ENCODE data around the gene ARL1. TPM values are rescaled to one million over a fixed set of nuclear protein-coding genes. Genes with fewer than 3 reads are reported as not detected.

The ARL1 gene
- polyA plus RNA-seq, 1 donor from 2014 or later: 32.3 TPM

GRCh38 chr12:101372431-101372830 is 35.1 kb downstream of the ARL1 start:
- no peak for TF ChIP-seq POLR2AphosphoS5 (IDR thresholded peaks at IDR 0.05)
- TF ChIP-seq CTCF (IDR thresholded peaks at IDR 0.05; ENCODE audit: poor library complexity, severe bottlenecking): no peak
- no peak for TF ChIP-seq SMC3 (conservative IDR thresholded peaks at IDR 0.05; ENCODE audit: poor library complexity)
- TF ChIP-seq RAD21 (conservative IDR thresholded peaks at IDR 0.05): no peak
- Histone ChIP-seq H3K9ac (ENCODE audit: low read length) (no peak overlapping the region), H2AFZ (ENCODE audit: low read depth, low read length) (no peak overlapping the region), H3K9me3 (ENCODE audit: low read length) (no peaks in the 10 kb centered on the region), H3K9me2 (ENCODE audit: insufficient read depth, low read length) (no peaks in the 10 kb centered on the region), H3K27ac (ENCODE audit: low read length) (no peak overlapping the region), H3K79me2 (replicated peaks; ENCODE audit: insufficient read depth, low read length) (no peaks in the 10 kb centered on the region), H4K20me1 (ENCODE audit: insufficient read depth) (no peaks in the 10 kb centered on the region), H3K36me3 (ENCODE audit: insufficient read depth, low read length) (no peaks in the 10 kb centered on the region), H3K27me3 (ENCODE audit: insufficient read depth, low read depth, low read length) (no peaks in the 10 kb centered on the region), H3K4me2 (ENCODE audit: low read length) (no peak overlapping the region), H3F3A (ENCODE audit: insufficient read depth, low read length, poor library complexity, severe bottlenecking) (no peaks in the 10 kb centered on the region), H3K4me3 (ENCODE audit: low read length) (no peak overlapping the region)

- TF ChIP-seq REST (IDR thresholded peaks at IDR 0.05; ENCODE audit: borderline replicate concordance) (no peak), RAD21 (conservative IDR thresholded peaks at IDR 0.05) (no peak), EZH2 (IDR thresholded peaks at IDR 0.05; ENCODE audit: borderline replicate concordance, insufficient read depth, low read length, poor library complexity, severe bottlenecking) (no peak), CTCF (IDR thresholded peaks at IDR 0.05; ENCODE audit: poor library complexity, severe bottlenecking) (no peak), POLR2AphosphoS5 (IDR thresholded peaks at IDR 0.05) (no peak), TAF1 (IDR thresholded peaks at IDR 0.05; ENCODE audit: low read depth) (no peak), SMC3 (conservative IDR thresholded peaks at IDR 0.05; ENCODE audit: poor library complexity) (no peak), MXI1 (conservative IDR thresholded peaks at IDR 0.05; ENCODE audit: poor library complexity, severe bottlenecking) (no peak), EP300 (conservative IDR thresholded peaks at IDR 0.05; ENCODE audit: poor library complexity, severe bottlenecking) (no peak)
- H3F3A ChIP-seq (ENCODE audit: insufficient read depth, low read length, poor library complexity, severe bottlenecking): no peaks in the 10 kb centered on the region
- no peak overlapping the region for H2AFZ ChIP-seq (ENCODE audit: low read depth, low read length)
- H3K4me2 ChIP-seq (ENCODE audit: low read length): no peak overlapping the region
- H3K9ac ChIP-seq (ENCODE audit: low read length): no peak overlapping the region
- no peaks in the 10 kb centered on the region for H4K20me1 ChIP-seq (ENCODE audit: insufficient read depth)
- no peaks in the 10 kb centered on the region for H3K9me2 ChIP-seq (ENCODE audit: insufficient read depth, low read length)
- H3K9me3 ChIP-seq (ENCODE audit: low read length): no peaks in the 10 kb centered on the region
- no peak overlapping the region for H3K4me3 ChIP-seq (ENCODE audit: low read length)
- H3K27ac ChIP-seq (ENCODE audit: low read length): no peak overlapping the region
- no peaks in the 10 kb centered on the region for H3K36me3 ChIP-seq (ENCODE audit: insufficient read depth, low read length)
- no peaks in the 10 kb centered on the region for H3K27me3 ChIP-seq (ENCODE audit: insufficient read depth, low read depth, low read length)
- H3K79me2 ChIP-seq (replicated peaks; ENCODE audit: insufficient read depth, low read length): no peaks in the 10 kb centered on the region
Observed at GRCh38 chr12:101368016-101368415, 39.6 kb downstream of the ARL1 start.

All from neural cell (in vitro differentiated cells).